ENCODE data around the gene NCOA7.
"Not testable (repeated sequence)": the region's sequence is repeated elsewhere in the genome, so short reads cannot be mapped to it uniquely, and the experiment has no call there.

Gene NCOA7

DNA sequence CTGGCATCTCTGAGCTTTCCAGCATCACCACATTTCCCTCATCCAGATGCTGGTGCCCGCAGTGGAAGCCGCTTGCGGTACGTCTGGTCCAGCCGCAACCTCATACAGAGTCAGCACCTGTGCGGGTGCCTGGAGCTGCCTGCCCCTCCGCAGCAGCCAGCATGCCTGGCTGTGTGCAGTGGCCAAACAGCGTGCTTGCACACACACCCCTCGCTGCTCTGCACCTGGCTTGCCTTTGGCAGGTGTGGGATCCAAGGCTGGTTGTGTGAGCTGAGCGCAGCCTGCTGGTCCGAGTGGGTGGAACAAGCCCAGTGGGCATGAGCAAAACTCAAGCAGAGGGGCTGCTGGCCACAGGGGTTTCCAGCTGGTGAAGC lies 162.7 kb downstream of the NCOA7 start:
- no peak for DNase-seq

- DNase-seq: no peak
Measured at GRCh38 chr6:125954735-125955339, 164.1 kb downstream of the NCOA7 start.

- no peak for DNase-seq
Measured at GRCh38 chr6:125955973-125956372, 165.2 kb downstream of the NCOA7 start.

DNA sequence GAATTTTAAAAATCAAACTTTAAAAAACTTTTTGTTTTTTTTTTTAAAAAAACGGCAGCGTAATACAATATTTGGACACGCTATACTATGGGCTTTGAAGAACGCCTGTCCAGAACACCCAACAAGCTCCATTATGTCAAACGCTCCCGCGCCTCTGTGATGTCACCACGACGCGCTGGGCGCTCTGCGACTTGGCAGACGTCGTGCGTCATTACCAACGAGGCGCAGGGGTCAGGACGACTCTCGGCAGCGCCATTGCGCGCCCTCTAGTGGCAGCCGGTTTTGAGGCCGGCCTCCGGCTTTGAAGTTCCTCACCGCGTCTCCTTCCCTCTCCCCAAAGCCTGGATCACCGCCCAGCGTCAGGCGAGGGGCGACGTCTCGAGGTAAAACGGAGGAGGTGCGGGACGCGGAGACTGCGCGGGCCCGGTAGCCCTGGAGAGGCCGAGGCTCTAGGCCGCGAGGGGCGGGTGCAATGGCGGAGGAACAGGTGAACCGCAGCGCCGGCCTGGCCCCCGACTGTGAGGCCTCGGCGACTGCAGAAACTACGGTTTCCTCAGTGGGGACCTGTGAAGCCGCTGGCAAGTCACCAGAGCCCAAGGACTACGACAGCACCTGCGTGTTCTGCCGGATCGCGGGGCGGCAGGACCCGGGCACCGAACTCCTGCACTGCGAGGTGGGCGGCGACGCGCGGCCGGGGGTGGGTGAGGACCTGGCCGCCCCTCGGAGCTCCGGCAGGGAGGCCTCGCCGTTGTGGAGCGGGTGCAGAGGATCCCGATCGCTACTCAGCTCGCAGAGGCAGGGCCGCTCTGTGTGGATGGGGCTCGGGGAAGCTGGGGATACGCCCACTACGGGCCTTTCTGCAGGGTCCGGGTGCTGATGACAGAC lies 166.0 kb downstream of the NCOA7 start, which contains the start of gene HINT3:
Gene HINT3 (plus strand): TSS at position 265 of the 885 bp plus-strand sequence. CDS start 208 bp downstream, at position 473.
- DNase-seq: peak; percentile 97

DNA sequence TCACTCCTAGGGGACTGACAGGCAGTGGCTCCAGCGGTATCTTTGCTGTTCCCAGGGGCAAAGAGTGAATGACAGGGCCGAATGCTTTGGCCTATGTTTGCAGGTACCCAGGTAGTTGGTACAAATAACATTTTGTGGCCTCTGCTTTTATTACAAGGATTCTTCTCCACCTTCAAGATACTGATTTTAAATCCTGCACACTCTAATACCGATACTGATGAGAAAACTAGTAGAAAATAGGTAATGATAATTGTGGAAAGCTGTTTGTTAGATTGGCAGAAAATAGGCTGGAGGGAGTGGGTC lies 166.6 kb downstream of the NCOA7 start:
- no peak for DNase-seq

DNA sequence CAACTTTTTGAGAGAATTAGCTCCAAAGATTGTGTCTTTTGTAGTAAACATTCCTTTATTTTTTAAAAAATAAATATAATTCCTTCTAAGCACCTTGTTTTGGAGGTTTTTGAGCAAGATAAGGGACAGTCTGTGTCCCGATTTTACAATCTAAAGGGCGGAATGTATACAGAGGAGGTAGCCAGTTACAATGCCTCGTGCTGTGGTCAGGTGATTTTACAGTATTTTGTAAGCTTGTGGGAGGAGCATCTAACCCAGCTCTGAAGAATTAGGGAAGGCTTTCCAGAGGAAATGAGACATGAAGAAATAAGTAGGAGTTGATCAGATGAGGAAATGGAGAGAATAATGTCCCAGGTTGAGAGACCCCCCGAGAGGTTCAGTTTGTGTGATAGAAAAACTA lies 167.1 kb downstream of the NCOA7 start:
- DNase-seq: peak; percentile 10

DNA sequence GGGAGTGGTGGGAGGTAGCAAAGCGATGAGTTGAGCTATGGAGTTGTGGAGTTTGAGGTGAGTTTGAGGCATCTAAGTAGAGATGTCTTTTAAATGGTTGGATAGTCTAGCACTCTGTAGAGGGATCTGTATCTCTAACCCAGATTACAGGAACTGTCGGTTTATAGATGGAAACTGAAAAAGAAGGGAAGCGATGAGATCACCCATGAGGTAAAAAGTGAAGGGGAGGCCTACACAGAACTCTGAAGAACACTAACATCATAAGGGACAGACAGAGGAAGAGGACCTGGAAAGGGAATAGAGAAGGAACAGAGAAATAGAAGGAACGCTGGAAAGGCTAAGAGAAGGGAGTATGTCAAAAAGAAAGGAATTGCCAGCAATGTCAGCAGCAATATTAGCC lies 168.3 kb downstream of the NCOA7 start:
- no peak for DNase-seq

- no peak for DNase-seq
Measured at GRCh38 chr6:125961117-125961516, 170.4 kb downstream of the NCOA7 start.

DNA sequence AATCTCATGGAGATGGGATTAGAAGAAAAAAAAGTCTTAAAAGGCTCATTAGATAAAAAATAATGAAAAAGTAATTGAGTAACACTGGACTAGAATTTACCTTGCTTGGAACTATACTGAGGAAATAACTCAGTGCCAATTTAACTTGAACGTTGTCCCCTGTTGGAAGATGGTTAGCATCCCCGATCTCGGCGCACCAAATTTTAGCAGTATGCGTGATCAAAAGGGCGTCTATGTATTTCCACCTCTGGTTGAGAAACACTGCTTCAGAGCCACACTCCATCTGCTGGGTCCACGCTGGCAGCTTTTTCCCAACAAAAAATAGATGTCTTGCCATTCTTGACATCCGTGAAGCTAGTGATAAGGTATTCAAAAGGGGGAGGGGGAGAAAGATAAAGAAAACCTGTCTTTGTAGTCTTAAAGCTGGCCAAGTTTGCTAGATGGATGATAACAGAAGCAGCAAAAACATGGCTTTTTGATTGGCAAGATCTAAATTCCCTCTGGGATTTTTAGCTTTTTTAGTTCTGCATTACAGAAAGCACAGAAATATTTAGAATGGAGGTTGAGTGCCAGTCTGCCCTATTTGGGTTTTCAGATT lies 172.2 kb downstream of the NCOA7 start:
- DNase-seq: no peak

DNA sequence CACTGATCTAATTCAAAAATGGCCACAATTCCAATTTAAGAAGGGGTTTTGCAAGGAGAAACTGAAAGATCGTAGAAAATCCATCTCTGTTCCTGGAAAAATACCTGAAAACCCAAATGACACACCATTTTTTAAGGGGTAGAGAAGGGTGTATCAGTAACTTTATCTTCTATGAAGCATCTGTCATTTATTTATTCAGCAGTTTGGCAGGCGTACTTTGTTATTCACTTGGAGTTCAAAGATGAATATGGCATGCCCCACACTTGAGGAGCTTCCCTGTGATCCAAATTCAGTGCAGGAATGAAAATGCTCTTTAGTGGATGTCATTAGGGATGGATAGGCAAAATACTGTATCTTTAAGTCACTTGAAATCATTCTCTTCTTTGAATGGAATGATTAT lies 173.1 kb downstream of the NCOA7 start:
- DNase-seq: no peak

- no peak for DNase-seq
Measured at GRCh38 chr6:125966569-125966968, 175.8 kb downstream of the NCOA7 start.

- DNase-seq: no peak
Measured at GRCh38 chr6:125968493-125968892, 177.7 kb downstream of the NCOA7 start.

DNA sequence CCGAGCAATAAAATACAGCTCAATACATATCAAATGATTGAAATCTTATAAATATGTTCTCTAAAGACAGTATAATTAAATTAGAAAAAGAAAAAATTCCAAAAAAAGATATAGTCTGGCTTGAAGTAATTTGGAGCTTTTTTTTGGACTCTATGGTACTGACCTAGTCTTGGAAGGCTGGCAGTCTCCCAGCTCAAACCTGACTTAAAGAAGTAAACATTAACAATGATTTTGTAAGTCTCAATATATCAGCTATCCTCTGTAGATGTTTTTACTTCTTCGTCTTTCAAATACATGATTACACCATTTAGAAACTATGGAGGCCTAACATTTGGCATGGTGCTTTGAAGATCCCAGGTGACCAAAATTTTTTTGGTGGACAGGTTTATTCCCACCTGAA lies 180.0 kb downstream of the NCOA7 start:
- DNase-seq: no peak

GRCh38 chr6:125972478-125972877 lies 181.7 kb downstream of the NCOA7 start:
- not testable (repeated sequence) for DNase-seq

GRCh38 chr6:125974214-125974866 lies 183.6 kb downstream of the NCOA7 start:
- DNase-seq: peak; percentile 63

- no peak for DNase-seq
Measured at GRCh38 chr6:125979101-125979500, 188.3 kb downstream of the NCOA7 start.

Measured in CD4-positive, alpha-beta T cell treated with Interleukin-10 for 1 hour (primary cell).